ENCODE results near the gene MELTF.

The MELTF gene

DNA sequence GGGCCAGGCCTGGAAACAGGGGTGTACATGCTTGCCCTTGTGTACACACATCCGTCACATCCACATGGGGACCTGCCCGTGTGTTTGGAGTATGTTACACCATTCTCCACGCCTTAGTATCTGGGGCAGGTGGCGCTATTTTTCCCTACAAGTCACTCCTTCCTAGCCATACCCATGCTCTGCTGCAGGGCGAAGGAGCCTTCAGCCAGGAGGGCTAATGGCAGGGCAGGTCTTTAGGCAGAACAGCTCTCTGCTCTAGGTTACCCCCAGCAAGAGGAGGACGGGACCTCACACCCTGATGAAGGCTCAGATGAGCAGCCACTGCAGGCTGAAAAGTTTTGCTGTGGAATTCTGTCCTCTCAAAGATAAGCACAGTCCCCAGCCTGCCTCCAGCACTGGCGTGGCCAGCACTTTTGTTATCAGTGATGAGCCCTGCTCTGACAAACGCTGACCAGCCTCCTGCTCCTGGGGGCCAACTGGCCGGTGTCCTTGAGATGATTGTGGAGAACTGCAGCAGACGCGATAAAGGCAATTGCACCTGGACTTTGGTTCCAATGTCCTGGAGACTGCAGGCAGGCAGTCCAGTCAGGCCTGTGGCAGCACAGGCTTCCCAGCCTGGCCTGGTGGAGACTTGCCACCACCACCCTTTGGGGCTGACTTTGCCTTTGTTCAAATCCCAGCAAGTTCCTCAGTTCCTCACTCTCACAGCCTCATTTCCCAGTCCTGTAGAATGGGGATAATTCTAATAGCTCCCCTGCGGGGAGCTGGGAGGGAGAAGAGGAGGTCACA is 41.2 kb downstream of the MELTF start:
- H3K27me3 ChIP-seq (ENCODE audit: insufficient read depth, low read depth, severe bottlenecking), result no peaks in the 10 kb centered on the region
- peak; percentile 32 for DNase-seq
- H3K27ac ChIP-seq, result no peak overlapping the region
- no peak overlapping the region for H3K4me3 ChIP-seq (ENCODE audit: low read depth, low read length)
- H3K9me3 ChIP-seq (ENCODE audit: severe bottlenecking), result no peaks in the 10 kb centered on the region
- no peaks in the 10 kb centered on the region for H3K36me3 ChIP-seq
- peak; percentile 42 for TF ChIP-seq CTCF (IDR thresholded peaks at IDR 0.05; ENCODE audit: low read depth, low read length)

GRCh38 chr3:196987022-196987421 is 42.6 kb downstream of the MELTF start:
- Histone ChIP-seq H3K27ac (no peak overlapping the region), H3K27me3 (ENCODE audit: insufficient read depth, low read depth, severe bottlenecking) (no peaks in the 10 kb centered on the region), H3K9me3 (ENCODE audit: severe bottlenecking) (no peaks in the 10 kb centered on the region), H3K36me3 (no peaks in the 10 kb centered on the region), H3K4me3 (ENCODE audit: low read depth, low read length) (no peak overlapping the region)
- no peak for TF ChIP-seq CTCF (IDR thresholded peaks at IDR 0.05; ENCODE audit: low read depth, low read length)
- DNase-seq, result no peak

GRCh38 chr3:196985954-196986885 is 43.4 kb downstream of the MELTF start:
- DNase-seq, result no peak
- no peak for TF ChIP-seq CTCF (IDR thresholded peaks at IDR 0.05; ENCODE audit: low read depth, low read length)
- H3K27ac ChIP-seq, result no peak overlapping the region
- H3K36me3 ChIP-seq, result no peaks in the 10 kb centered on the region
- H3K27me3 ChIP-seq (ENCODE audit: insufficient read depth, low read depth, severe bottlenecking), result no peaks in the 10 kb centered on the region
- no peak overlapping the region for H3K4me3 ChIP-seq (ENCODE audit: low read depth, low read length)
- H3K9me3 ChIP-seq (ENCODE audit: severe bottlenecking), result no peaks in the 10 kb centered on the region

GRCh38 chr3:196985298-196985697 is 44.3 kb downstream of the MELTF start:
- no peak overlapping the region for H3K4me3 ChIP-seq (ENCODE audit: low read depth, low read length)
- no peak for DNase-seq
- H3K27me3 ChIP-seq (ENCODE audit: insufficient read depth, low read depth, severe bottlenecking), result no peaks in the 10 kb centered on the region
- H3K9me3 ChIP-seq (ENCODE audit: severe bottlenecking), result no peaks in the 10 kb centered on the region
- no peak for TF ChIP-seq CTCF (IDR thresholded peaks at IDR 0.05; ENCODE audit: low read depth, low read length)
- no peaks in the 10 kb centered on the region for H3K36me3 ChIP-seq
- no peak overlapping the region for H3K27ac ChIP-seq

- TF ChIP-seq CTCF (IDR thresholded peaks at IDR 0.05; ENCODE audit: low read depth, low read length), result no peak
- no peaks in the 10 kb centered on the region for H3K9me3 ChIP-seq (ENCODE audit: severe bottlenecking)
- H3K27ac ChIP-seq, result no peak overlapping the region
- no peaks in the 10 kb centered on the region for H3K27me3 ChIP-seq (ENCODE audit: insufficient read depth, low read depth, severe bottlenecking)
- no peaks in the 10 kb centered on the region for H3K36me3 ChIP-seq
- DNase-seq, result no peak
- H3K4me3 ChIP-seq (ENCODE audit: low read depth, low read length), result no peak overlapping the region
Observed at GRCh38 chr3:196983186-196983585, 46.4 kb downstream of the MELTF start.

Data from WERI-Rb-1 (cell line).